K562 (cell line): Measurements from ENCODE around the gene LSS. TPM values are rescaled to one million over a fixed set of nuclear protein-coding genes. Genes with fewer than 3 reads are reported as not detected.

Source experiments
- ATF7 ChIP-seq: fragments of 450-650 bp; IDR thresholded peaks from 2 replicates; pipeline ENCODE4 v1.7.1; 2014; ENCODE audit warnings: mild to moderate bottlenecking, moderate library complexity
- BACH1 ChIP-seq: fragments of 200-800 bp; sonication (Bioruptor generic); IDR thresholded peaks from 2 replicates; pipeline ENCODE4 v1.6.1; 2016; ENCODE audit warnings: missing genetic modification characterization, missing compliant biosample characterization
- BHLHE40 ChIP-seq: IDR thresholded peaks from 2 replicates; pipeline ENCODE4 v1.6.1; 2011; ENCODE audit warnings: low read length, improper control_type of control experiment
- BMI1 ChIP-seq: fragments of 150-350 bp; IDR thresholded peaks from 2 replicates; pipeline ENCODE4 v1.6.1; 2014; ENCODE audit warnings: low read length
- CAMTA2 ChIP-seq: fragments of 250-450 bp; sonication (Bioruptor Pico); conservative IDR thresholded peaks from 2 replicates; pipeline ENCODE4 v1.5.1; 2022
- KAT7 ChIP-seq: sonication (generic); formaldehyde crosslinking; IDR thresholded peaks from 2 replicates; pipeline ENCODE4 v1.8.0; 2022; ENCODE audit warnings: missing genetic modification reagents, mild to moderate bottlenecking, borderline replicate concordance
- KDM1A ChIP-seq, 2 experiments: fragments of 450-650 bp; IDR thresholded peaks; 2 replicates each; pipeline ENCODE4 v1.6.1; 2016; ENCODE audit warnings: mild to moderate bottlenecking in 2 of 2
- KLF1 ChIP-seq: fragments of 450-650 bp; IDR thresholded peaks from 2 replicates; pipeline ENCODE4 v1.6.1; 2016; ENCODE audit warnings: missing genetic modification characterization, missing compliant biosample characterization
- MIER1 ChIP-seq: fragments of 450-650 bp; IDR thresholded peaks from 2 replicates; pipeline ENCODE4 v1.6.1; 2016; ENCODE audit warnings: antibody characterized with exemption, mild to moderate bottlenecking, low read depth
- POLR2G ChIP-seq: fragments of 200-400 bp; formaldehyde crosslinking; IDR thresholded peaks from 2 replicates; pipeline ENCODE4 v1.6.1; 2017; ENCODE audit warnings: low read depth, mild to moderate bottlenecking, antibody characterized with exemption, low read length, moderate library complexity
- SRF ChIP-seq, 2 experiments: fragments of 250-450, 450-650 bp in 1 of 2; sonication (Bioruptor Pico) in 1 of 2; sonication (generic) in 1 of 2; formaldehyde crosslinking; IDR thresholded peaks; 2 replicates each; pipeline versions ENCODE4 v1.5.0 to v1.5.1; 2020 to 2022; ENCODE audit warnings: mild to moderate bottlenecking in 1 of 2, missing genetic modification reagents in 1 of 2
- XRCC3 ChIP-seq: fragments of 450-650 bp; IDR thresholded peaks from 2 replicates; pipeline ENCODE4 v1.6.1; 2017; ENCODE audit warnings: mild to moderate bottlenecking, moderate library complexity
- ZNF445 ChIP-seq: fragments of 250-450 bp; sonication (Bioruptor Pico); IDR thresholded peaks from 2 replicates; pipeline ENCODE4 v1.4.0; 2020; ENCODE audit warnings: low read depth, mild to moderate bottlenecking, moderate library complexity
- ZNF75A ChIP-seq: fragments of 450-650 bp; formaldehyde crosslinking; IDR thresholded peaks from 2 replicates; pipeline ENCODE4 v1.4.0; 2020; ENCODE audit warnings: mild to moderate bottlenecking
- polyA plus RNA-seq, 8 experiments: library from polyadenylated mRNA; depleted of rRNA in 4 of 8; stranded (reverse) in 5 of 8; unstranded in 3 of 8; fragments of >200 nt; fragmentation: Nextera tagmentation in 2 of 8; fragmentation: Illumina TruSeq in 1 of 8; extraction: Ambion mirVana in 2 of 8; extraction: Trizol in 1 of 8; gene quantifications; 2 replicates each; pipeline versions ENCODE4 v1.2.1 to v1.2.3, GENCODE V29; 2011 to 2014; ENCODE audit warnings: inconsistent platforms in 1 of 8, missing spikeins in 1 of 8
- total RNA-seq, 7 experiments: library from RNA; depleted of rRNA in 6 of 7; stranded (reverse); fragments of >200 nt in 6 of 7; fragmentation: Illumina TruSeq in 2 of 7; extraction: Trizol in 2 of 7; gene quantifications; 2 replicates each; pipeline versions ENCODE4 v1.2.1 to v1.2.3, GENCODE V29; 2011 to 2021; ENCODE audit warnings: low replicate concordance in 1 of 7
- TF ChIP-seq, protein P1 (sequence below): sonication (generic); formaldehyde crosslinking; IDR thresholded peaks from 2 replicates; pipeline ENCODE4 v1.8.0; 2022; ENCODE audit warnings: mild to moderate bottlenecking, missing genetic modification reagents
- TF ChIP-seq, protein P2 (sequence below): sonication (generic); formaldehyde crosslinking; IDR thresholded peaks from 2 replicates; pipeline ENCODE4 v1.9.0; 2022; ENCODE audit warnings: mild to moderate bottlenecking, missing genetic modification reagents
- TF ChIP-seq, protein P3 (sequence below): fragments of 250-450 bp; sonication (Bioruptor Pico); IDR thresholded peaks from 2 replicates; pipeline ENCODE4 v1.5.0; 2021; ENCODE audit warnings: mild to moderate bottlenecking, moderate library complexity
- TF ChIP-seq, protein P4 (sequence below), 3 experiments: IDR thresholded peaks in 2 of 3; conservative IDR thresholded peaks in 1 of 3; 2 replicates each; pipeline ENCODE4 v1.5.1; 2011 to 2012; ENCODE audit warnings: low read length in 3 of 3, mild to moderate bottlenecking in 3 of 3, control low read depth in 2 of 3, improper control_type of control experiment in 1 of 3, inconsistent platforms in 1 of 3, low read depth in 1 of 3, mixed read lengths in 1 of 3, moderate library complexity in 1 of 3; ENCODE audit not compliant: insufficient read depth in 2 of 3
- TF ChIP-seq, protein P5 (sequence below): fragments of 450-650 bp; IDR thresholded peaks from 2 replicates; pipeline ENCODE4 v1.7.0; 2016; ENCODE audit warnings: borderline replicate concordance

LSS gene
- total and polyA plus RNA-seq, 9 of the 15 experiments (the other 6 are each of a cell fraction or from before 2014, with no cell fraction given) = 2.2 to 89.5 (median 37.4) TPM

DNA sequence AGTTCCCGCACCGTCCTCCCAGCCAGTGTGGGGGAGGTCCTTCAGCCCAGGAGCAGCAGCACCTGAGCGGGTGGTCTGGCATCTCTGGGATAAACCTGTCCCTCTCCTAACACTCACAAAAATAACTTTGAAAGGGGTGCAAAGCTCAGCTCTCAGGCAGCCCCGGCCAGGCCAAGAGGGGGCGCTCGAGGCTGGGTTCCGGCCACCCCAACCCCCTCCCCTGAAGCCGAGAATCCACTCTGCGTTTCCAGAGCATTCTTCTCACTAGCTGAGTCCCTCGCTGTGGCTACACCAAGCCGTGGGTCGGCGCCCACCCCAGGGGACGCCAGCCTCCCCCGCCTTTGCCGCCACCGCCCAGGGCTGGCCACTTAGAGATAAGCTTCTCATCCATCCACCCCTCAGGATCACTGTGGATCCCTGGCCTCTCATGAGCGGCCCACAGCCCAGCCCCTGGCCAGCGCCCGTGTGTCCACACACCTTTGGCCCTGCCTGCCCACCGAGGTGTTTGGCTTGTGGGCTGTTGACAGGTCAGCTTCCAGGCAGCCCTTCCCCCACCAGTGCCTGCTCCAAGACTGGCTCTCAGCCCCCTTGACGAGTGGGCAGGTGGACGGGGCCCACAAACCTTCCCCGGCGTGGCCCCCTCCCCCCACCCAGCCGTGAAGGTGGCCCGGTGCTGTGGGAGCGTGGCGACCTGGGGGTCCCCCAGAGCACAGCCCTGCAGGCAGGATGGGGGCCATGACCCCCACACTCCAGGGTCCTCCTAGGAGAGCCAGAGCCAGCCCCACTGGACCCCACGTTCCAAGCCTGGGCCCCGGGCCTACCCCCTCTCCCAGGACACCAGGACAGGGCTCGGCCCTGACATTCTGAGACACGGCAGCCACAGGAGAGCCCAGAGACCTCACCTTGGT, 75.1 kb downstream of the LSS start (continued):
- no peak for TF ChIP-seq SRF (CRISPR knock-in tag; IDR thresholded peaks at IDR 0.05)
- peak; percentile 73 for TF ChIP-seq ATF7
- peak; percentile 94 for TF ChIP-seq KLF1 (tag)
- TF ChIP-seq POLR2G = peak; percentile 81
- TF ChIP-seq, protein P1, sequence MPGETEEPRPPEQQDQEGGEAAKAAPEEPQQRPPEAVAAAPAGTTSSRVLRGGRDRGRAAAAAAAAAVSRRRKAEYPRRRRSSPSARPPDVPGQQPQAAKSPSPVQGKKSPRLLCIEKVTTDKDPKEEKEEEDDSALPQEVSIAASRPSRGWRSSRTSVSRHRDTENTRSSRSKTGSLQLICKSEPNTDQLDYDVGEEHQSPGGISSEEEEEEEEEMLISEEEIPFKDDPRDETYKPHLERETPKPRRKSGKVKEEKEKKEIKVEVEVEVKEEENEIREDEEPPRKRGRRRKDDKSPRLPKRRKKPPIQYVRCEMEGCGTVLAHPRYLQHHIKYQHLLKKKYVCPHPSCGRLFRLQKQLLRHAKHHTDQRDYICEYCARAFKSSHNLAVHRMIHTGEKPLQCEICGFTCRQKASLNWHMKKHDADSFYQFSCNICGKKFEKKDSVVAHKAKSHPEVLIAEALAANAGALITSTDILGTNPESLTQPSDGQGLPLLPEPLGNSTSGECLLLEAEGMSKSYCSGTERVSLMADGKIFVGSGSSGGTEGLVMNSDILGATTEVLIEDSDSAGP (CRISPR knock-in tag) = no peak
- TF ChIP-seq, protein P2, sequence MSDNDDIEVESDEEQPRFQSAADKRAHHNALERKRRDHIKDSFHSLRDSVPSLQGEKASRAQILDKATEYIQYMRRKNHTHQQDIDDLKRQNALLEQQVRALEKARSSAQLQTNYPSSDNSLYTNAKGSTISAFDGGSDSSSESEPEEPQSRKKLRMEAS (CRISPR knock-in tag) = peak; percentile 83
- TF ChIP-seq, protein P3, sequence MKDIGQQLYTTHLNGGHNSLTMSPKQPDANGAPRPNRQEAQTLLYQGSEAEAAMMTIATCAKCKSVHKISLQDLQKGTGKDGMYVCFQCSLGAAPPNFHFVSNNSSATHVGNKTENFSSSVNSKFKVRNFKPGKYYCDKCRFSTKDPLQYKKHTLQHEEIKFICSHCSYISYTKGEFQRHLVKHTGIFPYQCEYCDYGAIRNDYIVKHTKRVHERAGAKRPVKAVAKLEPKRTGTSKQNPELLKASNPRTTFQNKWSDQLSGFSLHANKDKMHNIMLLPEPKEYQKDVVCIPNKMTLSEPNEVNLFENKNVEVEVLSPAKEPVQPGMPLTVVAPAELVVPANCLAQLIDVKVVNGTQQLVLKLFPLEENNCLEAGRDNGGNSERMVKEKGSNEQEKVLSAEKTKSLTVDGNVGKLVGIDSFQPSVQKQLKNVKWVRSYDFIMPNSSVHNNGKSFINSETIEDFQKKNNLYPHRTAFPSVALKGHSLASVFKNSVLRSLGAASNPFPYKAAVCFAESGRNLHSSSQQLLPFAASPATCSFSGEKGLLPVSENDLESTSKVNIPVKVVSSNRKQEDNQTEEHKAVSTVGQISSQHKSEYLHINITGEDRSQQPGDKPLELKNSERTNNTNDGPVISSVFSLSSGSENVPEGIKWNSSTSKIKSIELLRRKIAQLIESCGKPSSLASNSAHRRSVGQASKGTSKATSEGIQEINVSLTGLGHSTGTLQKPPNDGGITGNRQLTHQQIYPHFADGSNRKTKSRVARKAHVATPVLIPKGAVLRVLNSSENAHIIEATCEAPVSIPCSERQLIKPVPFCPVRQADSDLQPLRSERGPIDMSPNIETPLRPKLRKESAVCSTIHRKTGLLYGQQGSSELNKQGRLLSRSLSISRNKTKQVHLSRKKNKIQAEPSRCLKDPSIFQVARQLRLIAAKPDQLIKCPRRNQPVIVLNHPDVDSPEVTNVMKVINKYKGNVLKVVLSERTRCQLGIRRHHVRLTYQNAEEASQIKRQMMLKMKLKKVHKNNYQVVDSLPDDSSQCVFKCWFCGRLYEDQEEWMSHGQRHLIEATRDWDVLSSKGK = no peak
- TF ChIP-seq, protein P4, sequence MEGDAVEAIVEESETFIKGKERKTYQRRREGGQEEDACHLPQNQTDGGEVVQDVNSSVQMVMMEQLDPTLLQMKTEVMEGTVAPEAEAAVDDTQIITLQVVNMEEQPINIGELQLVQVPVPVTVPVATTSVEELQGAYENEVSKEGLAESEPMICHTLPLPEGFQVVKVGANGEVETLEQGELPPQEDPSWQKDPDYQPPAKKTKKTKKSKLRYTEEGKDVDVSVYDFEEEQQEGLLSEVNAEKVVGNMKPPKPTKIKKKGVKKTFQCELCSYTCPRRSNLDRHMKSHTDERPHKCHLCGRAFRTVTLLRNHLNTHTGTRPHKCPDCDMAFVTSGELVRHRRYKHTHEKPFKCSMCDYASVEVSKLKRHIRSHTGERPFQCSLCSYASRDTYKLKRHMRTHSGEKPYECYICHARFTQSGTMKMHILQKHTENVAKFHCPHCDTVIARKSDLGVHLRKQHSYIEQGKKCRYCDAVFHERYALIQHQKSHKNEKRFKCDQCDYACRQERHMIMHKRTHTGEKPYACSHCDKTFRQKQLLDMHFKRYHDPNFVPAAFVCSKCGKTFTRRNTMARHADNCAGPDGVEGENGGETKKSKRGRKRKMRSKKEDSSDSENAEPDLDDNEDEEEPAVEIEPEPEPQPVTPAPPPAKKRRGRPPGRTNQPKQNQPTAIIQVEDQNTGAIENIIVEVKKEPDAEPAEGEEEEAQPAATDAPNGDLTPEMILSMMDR (IDR thresholded peaks at IDR 0.05 in 2 of 3, conservative IDR thresholded peaks at IDR 0.05 in 1 of 3; ENCODE audit: insufficient read depth in 2 of 3, low read depth in 1 of 3, low read length in 3 of 3) = peak; percentile 88 to 98 (median 93)
- no peak for TF ChIP-seq CAMTA2 (CRISPR knock-in tag)
- TF ChIP-seq, protein P5, sequence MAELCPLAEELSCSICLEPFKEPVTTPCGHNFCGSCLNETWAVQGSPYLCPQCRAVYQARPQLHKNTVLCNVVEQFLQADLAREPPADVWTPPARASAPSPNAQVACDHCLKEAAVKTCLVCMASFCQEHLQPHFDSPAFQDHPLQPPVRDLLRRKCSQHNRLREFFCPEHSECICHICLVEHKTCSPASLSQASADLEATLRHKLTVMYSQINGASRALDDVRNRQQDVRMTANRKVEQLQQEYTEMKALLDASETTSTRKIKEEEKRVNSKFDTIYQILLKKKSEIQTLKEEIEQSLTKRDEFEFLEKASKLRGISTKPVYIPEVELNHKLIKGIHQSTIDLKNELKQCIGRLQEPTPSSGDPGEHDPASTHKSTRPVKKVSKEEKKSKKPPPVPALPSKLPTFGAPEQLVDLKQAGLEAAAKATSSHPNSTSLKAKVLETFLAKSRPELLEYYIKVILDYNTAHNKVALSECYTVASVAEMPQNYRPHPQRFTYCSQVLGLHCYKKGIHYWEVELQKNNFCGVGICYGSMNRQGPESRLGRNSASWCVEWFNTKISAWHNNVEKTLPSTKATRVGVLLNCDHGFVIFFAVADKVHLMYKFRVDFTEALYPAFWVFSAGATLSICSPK = no peak
- peak; percentile 34 for TF ChIP-seq BHLHE40
- peak in 1 of 2 experiments; percentile 38; a peak in 1 of 4 replicates for TF ChIP-seq KDM1A (IDR thresholded peaks at IDR 0.05)
- TF ChIP-seq MIER1 = no peak
- TF ChIP-seq ZNF75A (CRISPR knock-in tag) = no peak
- TF ChIP-seq XRCC3 = no peak
- no peak for TF ChIP-seq BACH1 (tag)
- TF ChIP-seq KAT7 (CRISPR knock-in tag) = no peak
- TF ChIP-seq BMI1 = no peak
- TF ChIP-seq ZNF445 (CRISPR knock-in tag) = no peak
